ENCODE measurements around the gene CPNE4.

DNA sequence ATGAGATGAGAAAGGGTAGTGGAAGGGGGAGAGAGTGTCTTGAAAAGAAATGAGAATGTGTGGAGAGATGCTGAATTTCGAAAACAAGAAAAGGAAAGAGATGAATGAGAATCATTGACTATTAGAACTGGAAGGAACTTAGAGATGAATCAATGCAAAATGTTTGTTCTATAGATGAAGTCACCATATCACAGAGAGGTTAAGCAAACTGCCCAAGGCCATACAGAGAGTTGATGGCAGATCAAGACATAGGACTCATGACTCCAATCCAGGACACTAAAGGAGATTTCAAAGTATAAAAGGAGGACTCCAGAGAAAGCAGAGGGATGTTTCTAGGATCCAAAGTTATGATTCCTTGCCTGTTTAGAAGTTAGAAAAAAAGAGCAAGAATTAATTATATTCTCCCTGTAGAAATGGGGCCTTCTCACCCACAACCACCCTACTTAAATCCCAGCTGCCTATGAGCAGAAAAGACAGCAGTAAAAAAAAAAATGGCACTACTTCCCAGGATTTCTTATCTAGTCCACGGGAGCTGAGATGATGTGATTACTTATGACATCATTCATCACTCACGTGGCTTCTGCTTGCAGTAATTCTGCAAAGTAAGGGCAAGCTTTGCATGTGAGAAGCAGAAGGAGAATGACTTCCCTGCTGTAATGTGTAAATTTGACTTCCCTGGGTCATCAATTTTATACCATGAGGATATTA is 321.2 kb downstream of the CPNE4 start:
- TF ChIP-seq, protein P1, sequence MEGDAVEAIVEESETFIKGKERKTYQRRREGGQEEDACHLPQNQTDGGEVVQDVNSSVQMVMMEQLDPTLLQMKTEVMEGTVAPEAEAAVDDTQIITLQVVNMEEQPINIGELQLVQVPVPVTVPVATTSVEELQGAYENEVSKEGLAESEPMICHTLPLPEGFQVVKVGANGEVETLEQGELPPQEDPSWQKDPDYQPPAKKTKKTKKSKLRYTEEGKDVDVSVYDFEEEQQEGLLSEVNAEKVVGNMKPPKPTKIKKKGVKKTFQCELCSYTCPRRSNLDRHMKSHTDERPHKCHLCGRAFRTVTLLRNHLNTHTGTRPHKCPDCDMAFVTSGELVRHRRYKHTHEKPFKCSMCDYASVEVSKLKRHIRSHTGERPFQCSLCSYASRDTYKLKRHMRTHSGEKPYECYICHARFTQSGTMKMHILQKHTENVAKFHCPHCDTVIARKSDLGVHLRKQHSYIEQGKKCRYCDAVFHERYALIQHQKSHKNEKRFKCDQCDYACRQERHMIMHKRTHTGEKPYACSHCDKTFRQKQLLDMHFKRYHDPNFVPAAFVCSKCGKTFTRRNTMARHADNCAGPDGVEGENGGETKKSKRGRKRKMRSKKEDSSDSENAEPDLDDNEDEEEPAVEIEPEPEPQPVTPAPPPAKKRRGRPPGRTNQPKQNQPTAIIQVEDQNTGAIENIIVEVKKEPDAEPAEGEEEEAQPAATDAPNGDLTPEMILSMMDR (IDR thresholded peaks at IDR 0.05; ENCODE audit: low read length), result no peak
- TF ChIP-seq EZH2 (IDR thresholded peaks at IDR 0.05; ENCODE audit: borderline replicate concordance, low read length), result no peak

All from OCI-LY1 (cell line).